HG03442 (cell line): ENCODE measurements around the gene OR6S1.
A peak's percentile ranks its signal among the peaks of the same experiment; 100 is the strongest.

Experiments
- ATAC-seq: cut with Tn5 transposase; IDR thresholded peaks from one replicate; pipeline ENCODE4 v1.9.1; 2021; ENCODE audit warnings: mild to moderate bottlenecking, moderate library complexity; ENCODE audit not compliant: unreplicated experiment

The OR6S1 gene

DNA sequence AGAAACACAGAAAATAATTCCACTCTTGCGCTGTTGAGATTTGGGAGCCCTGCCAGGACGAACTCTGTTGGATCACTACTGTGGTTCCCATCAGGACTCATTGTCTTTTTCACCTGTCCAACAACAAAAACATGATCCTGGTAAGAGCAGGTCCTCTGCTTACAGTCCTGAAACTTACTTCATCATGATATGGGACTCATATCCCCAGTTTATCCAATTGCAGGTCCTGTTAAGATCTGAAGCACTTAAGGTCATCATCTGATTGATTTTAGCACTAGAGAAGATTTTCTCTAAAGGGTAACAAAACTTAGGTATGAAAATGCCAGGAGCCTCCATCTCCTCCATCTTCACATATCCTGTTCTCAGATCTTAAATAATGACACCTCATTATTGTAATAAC, at the start of gene OR6S1:
Gene OR6S1 (minus strand): TSS at position 101 of the 400 bp plus-strand sequence. CDS start 0 bp downstream, at position 101.
- ATAC-seq: no peak

- ATAC-seq: peak; percentile 88
These were observed 49.6 kb upstream of the OR6S1 start for GRCh38 chr14:20690848-20691640.

DNA sequence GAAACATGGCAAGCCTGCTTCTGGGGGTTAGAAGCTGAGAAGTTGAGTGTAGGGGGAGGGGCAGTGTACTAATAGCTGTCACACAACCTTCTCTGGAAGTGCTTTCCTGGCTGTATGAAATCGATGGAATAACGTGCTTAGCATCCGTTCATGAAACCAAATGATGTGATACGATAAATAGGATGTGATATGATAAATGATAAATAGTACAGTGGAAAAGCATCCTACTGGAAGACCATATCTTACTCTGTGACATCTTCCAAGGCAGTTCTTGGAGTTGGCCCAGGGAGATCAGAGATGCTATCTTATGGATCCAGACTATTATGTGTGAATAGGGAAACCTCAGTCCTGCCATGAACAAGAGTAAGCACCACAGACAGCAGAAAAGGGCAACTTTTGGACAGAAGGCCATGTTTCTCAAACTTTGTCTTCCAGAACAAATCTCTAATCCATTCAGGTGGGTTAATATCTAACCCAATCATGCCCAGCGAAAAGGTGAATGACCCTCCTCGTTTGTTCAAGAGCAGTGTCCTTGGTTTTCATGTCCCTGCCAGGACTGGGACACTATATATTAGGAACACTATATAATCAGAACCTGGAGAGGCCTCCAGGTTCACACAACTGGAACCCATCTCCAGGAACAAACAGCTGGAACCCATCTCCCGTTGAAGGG, 46.8 kb upstream of the OR6S1 start, which contains the start of gene ANG:
Gene ANG (plus strand): TSS at position 598 of the 673 bp plus-strand sequence. CDS start 4,801 bp downstream, outside the sequence.
- no peak for ATAC-seq

DNA sequence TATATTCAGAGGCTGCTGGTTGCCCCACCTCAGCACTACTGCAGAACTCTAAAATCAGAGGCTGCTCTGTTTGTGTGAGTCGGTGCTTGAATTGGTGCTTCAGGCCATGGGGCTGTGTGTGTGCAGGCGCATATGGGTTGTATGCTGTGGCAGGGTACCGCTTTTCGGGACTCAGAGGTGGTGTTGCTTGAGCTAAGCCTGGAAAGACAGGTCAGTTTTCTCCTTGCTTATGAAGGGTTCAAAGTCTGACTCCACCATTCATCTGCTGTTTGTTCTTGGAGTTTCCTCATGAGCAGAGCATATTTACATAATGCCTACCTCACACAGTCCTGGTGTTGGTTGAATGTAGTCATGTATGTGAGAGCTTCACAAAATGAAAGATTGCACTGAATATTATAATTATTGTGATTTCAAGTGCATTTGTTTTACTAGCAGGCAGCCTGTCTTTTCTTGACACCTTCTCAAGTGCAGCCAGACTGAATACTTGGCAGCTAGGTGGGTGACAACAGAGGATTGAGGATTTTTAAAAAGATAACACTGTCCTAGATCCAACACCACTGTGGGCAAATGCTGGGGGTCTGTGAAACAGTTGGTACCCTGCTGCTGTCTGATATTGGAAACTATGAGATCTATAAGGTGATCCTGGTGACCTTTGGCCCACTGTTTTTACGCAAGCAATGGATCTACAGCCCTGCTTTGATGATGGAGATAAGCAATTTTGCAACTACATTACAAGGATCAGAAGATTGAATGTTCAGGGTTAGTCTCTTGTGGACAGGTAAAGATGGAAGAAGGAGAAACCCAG, 46.1 kb upstream of the OR6S1 start:
- no peak for ATAC-seq

- no peak for ATAC-seq
These were observed 45.1 kb upstream of the OR6S1 start for GRCh38 chr14:20686386-20687143.

DNA sequence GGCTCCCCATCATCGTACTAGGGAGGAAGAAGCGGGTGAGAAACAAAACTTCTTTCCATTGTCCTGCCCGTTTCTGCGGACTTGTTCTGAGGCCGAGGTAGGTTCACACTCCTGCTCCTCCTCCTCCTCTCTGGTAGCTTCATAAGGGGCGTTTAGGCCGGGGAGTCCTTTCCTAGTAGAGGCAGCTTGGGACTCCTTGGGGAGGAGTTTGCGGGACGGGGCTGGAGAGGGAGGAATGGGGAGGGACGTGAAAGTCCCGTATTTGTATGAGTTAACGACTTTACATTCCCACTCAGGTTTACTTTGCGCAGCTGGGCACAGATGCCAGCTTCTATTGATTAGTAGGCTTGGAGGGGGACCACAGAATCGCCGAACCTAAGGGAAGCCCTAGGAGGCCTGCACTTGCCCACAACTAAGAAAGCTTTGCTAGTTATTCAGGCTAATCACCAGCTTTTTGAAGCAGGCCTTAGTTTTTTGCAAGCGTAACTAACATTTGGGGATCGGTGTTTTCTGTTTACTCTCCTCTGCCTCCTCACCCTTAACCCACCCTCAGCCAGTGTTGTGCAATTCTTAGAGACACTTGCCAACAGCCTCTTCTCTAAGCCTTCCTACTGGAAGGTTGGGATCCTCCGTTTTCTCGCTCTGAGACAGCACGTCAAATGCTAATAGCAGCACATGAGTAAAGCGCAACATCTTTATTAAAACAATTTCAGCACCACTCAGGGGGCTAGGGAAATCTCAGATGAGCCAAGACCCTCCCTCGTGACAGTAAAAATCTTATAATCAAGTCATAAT, 43.4 kb upstream of the OR6S1 start:
- ATAC-seq: no peak

GRCh38 chr14:20683891-20684661, 42.6 kb upstream of the OR6S1 start, which contains the start of gene RNASE4:
Gene RNASE4 (plus strand): TSS chr14:20684560. CDS start chr14:20699372, 14,812 bp downstream.
- peak; percentile 22 for ATAC-seq

DNA sequence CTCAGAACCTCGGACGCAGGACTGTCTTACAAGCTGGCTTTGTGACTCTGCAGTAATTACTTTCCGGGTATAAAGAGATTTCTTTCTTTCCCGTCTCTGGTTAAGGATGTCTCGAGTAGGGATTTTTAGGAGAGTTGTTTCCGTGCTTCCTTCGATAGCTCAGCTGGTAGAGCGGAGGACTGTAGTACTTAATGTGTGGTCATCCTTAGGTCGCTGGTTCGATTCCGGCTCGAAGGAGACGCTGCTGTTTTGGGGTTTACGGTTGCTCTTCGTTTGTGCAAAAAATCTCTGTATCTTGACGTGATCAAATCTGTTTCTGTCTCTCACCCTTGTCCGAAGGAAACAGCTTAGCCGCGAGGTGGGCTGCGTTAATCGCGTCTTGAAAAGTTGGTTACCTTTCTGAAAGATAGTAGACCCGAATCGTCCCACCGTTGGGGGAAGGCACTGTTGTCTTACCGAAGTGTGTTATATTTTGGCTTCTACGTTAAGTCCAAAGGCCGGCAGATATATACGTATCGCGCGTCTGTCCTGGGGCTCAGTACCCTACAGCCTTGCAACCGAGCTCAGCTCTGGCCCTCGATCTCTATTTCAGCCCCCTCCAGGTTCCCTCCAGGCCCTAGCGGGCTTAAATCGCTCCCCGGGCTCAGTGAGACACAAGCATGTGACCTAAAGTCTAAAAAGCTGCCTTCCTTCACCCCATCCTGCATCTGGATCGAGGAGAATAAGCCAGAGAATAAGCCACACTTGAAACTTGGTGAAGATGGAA, 41.8 kb upstream of the OR6S1 start:
- peak; percentile 23 for ATAC-seq

DNA sequence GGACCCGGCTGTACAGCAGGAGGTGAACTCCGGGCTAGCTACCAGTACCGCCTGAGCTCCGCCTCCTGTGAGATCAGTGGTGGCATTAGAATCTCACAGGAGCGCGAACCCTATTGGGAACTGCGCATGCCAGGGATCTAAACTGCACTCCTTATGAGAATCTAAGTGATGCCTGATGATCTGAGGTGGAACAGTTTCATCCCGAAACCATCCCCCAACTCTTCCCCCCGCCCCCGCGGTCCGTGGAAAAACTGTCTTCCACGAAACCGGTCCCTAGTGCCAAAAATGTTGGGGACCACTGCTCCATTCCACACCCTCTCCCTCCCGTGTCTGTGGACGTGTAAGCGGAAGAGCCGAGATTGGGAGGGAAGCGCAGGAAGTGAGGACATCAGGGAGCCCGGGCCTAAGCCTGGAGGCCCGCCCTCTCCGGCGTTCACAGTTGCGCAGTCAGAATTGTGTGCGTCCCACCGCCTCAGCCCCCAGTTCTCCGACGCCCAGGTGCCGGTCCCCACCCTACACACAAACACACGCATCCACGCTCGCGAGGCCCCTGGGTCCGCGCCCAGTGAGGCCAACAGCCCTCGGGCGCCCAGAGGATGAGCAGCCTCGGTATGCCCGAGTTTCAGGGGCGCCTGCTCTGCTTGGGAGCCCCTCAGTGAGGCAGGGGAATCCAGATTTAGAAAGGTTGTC, 41.1 kb upstream of the OR6S1 start:
- peak; percentile 35 for ATAC-seq

- no peak for ATAC-seq
These were observed 40.6 kb upstream of the OR6S1 start for GRCh38 chr14:20682127-20682434.

- no peak for ATAC-seq
These were observed 40.0 kb upstream of the OR6S1 start for GRCh38 chr14:20681348-20682126.

GRCh38 chr14:20680843-20681347, 39.4 kb upstream of the OR6S1 start:
- ATAC-seq: no peak

GRCh38 chr14:20680363-20680762, 38.9 kb upstream of the OR6S1 start:
- ATAC-seq: no peak

DNA sequence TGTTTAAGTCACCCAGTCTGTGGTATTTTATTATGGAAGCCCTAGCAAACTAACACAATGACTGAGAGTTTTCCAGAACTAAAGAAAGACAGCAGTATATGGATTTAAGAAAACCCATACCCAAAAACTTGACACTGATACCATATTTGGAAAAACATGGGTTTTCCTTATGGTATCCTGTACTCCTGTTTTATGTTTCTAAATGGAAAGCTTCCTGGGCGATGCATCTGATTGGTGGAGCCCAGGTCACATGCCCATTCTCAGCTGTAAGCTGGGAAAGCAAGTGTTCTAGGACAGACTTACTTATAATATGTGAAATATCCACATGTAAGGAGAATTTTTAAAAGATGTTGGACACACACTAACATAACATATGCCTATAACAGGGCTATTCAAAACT, 38.4 kb upstream of the OR6S1 start:
- no peak for ATAC-seq

- ATAC-seq: no peak
These were observed 34.6 kb upstream of the OR6S1 start for GRCh38 chr14:20676072-20676471.

DNA sequence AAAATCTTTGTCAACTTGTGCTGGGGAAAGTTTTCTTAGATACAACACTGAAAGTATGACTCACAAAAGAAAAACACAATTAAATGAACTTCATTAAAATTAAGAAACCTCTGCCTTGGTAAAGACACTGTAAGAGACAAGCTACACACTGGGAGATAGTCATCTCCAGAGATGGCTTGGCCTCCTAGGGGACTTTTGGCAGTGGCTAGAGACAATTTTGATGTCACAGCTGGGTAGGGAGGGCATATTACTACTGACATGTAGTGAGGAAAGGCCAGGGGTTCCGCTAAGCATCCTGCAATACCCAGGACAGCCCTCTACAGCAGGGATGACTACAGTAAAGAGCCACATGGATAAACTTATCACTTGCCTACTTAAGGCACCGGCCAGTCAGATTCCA, 34.2 kb upstream of the OR6S1 start:
- ATAC-seq: peak; percentile 49
